NCI-H1694 treated with DMSO at 0.1 percent for 48 hours (cell line): ENCODE measurements around the gene ZNF892.
A peak's percentile ranks its signal among the peaks of the same experiment; 100 is the strongest.
"Not testable (repeated sequence)": the region's sequence is repeated elsewhere in the genome, so short reads cannot be mapped to it uniquely, and the experiment has no call there.

Experiments used
- DNase-seq: peaks from one replicate; lab custom pipeline; 2025; lab: John Stamatoyannopoulos, UW

ZNF892 gene

GRCh38 chr2:95225658-95226057 is 18.3 kb downstream of the ZNF892 start:
- no peak for DNase-seq

- DNase-seq, result peak; percentile 58
Observed at GRCh38 chr2:95231723-95232122, 24.4 kb downstream of the ZNF892 start.

- no peak for DNase-seq
Observed at GRCh38 chr2:95232232-95232631, 24.9 kb downstream of the ZNF892 start.

GRCh38 chr2:95234286-95234785 is 27.0 kb downstream of the ZNF892 start:
- DNase-seq, result no peak

GRCh38 chr2:95234816-95235215 is 27.5 kb downstream of the ZNF892 start:
- DNase-seq, result no peak

- DNase-seq, result no peak
Observed at GRCh38 chr2:95238131-95238530, 30.8 kb downstream of the ZNF892 start.

- DNase-seq, result no peak
Observed at GRCh38 chr2:95240091-95240490, 32.8 kb downstream of the ZNF892 start.

- no peak for DNase-seq
Observed at GRCh38 chr2:95240556-95240955, 33.2 kb downstream of the ZNF892 start.

GRCh38 chr2:95242084-95242483 is 34.8 kb downstream of the ZNF892 start:
- not testable (repeated sequence) for DNase-seq
